ENCODE measurements around the gene CNPY1.

GRCh38 chr7:155534691-155535090 is 11.7 kb downstream of the CNPY1 start:
- TF ChIP-seq EP300 (IDR thresholded peaks at IDR 0.05): no peak
- TF ChIP-seq CTCF (IDR thresholded peaks at IDR 0.05): no peak
- TF ChIP-seq ZNF302 (CRISPR knock-in tag; IDR thresholded peaks at IDR 0.05): no peak
- TF ChIP-seq POLR2A (IDR thresholded peaks at IDR 0.05; ENCODE audit: low read length): no peak
- no peak for TF ChIP-seq MYC (IDR thresholded peaks at IDR 0.05; ENCODE audit: borderline replicate concordance, low read length)
- no peak for TF ChIP-seq HEYL (CRISPR knock-in tag; IDR thresholded peaks at IDR 0.05)
- TF ChIP-seq ELK1 (IDR thresholded peaks at IDR 0.05; ENCODE audit: low read depth, low read length): no peak
- TF ChIP-seq POLR2AphosphoS2 (conservative IDR thresholded peaks at IDR 0.05; ENCODE audit: low read length): no peak
- no peak for TF ChIP-seq RAD21 (conservative IDR thresholded peaks at IDR 0.05 in 1 of 2, IDR thresholded peaks at IDR 0.05 in 1 of 2)
- TF ChIP-seq KDM1A (IDR thresholded peaks at IDR 0.05; ENCODE audit: low read depth): no peak
- TF ChIP-seq CEBPB (IDR thresholded peaks at IDR 0.05): no peak
- no peak for TF ChIP-seq JUN (IDR thresholded peaks at IDR 0.05)
- TF ChIP-seq CHD2 (IDR thresholded peaks at IDR 0.05; ENCODE audit: low read length, partially characterized antibody): no peak
- no peak for TF ChIP-seq PBX3 (IDR thresholded peaks at IDR 0.05)
